Measurements from ENCODE around the gene ZNF521. TPM values are rescaled to one million over a fixed set of nuclear protein-coding genes. Genes with fewer than 3 reads are reported as not detected.

Gene ZNF521
- total and polyA plus RNA-seq, 4 donors: 0.50 to 3.7 (median 1.5) TPM

DNA sequence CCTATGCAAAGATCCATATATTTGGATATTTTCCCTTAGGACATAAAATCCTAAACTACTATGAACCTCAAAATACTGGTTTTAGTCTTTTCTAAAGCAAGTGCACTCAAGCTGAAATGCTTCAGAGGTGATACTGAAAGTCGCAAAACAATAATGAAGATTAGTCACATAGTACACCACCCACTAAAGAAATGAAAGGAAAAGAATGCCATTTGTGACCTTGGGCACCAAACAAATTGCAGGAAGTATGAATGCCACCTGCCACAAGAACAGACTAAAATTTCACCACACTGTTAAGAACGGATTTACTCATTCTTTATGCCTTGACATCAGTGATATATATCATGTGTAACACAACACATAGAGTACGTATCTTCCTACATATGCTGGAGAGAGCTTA is 161.5 kb downstream of the ZNF521 start (continued):
- TF ChIP-seq, protein P1, sequence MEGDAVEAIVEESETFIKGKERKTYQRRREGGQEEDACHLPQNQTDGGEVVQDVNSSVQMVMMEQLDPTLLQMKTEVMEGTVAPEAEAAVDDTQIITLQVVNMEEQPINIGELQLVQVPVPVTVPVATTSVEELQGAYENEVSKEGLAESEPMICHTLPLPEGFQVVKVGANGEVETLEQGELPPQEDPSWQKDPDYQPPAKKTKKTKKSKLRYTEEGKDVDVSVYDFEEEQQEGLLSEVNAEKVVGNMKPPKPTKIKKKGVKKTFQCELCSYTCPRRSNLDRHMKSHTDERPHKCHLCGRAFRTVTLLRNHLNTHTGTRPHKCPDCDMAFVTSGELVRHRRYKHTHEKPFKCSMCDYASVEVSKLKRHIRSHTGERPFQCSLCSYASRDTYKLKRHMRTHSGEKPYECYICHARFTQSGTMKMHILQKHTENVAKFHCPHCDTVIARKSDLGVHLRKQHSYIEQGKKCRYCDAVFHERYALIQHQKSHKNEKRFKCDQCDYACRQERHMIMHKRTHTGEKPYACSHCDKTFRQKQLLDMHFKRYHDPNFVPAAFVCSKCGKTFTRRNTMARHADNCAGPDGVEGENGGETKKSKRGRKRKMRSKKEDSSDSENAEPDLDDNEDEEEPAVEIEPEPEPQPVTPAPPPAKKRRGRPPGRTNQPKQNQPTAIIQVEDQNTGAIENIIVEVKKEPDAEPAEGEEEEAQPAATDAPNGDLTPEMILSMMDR (IDR thresholded peaks at IDR 0.05; ENCODE audit: low read depth, low read length, missing input control): no peak
- TF ChIP-seq SP1 (IDR thresholded peaks at IDR 0.05): no peak
- no peak for TF ChIP-seq JUND (IDR thresholded peaks at IDR 0.05)
- TF ChIP-seq TAF1 (conservative IDR thresholded peaks at IDR 0.05): no peak
- TF ChIP-seq FOXA1 (IDR thresholded peaks at IDR 0.05): no peak

DNA sequence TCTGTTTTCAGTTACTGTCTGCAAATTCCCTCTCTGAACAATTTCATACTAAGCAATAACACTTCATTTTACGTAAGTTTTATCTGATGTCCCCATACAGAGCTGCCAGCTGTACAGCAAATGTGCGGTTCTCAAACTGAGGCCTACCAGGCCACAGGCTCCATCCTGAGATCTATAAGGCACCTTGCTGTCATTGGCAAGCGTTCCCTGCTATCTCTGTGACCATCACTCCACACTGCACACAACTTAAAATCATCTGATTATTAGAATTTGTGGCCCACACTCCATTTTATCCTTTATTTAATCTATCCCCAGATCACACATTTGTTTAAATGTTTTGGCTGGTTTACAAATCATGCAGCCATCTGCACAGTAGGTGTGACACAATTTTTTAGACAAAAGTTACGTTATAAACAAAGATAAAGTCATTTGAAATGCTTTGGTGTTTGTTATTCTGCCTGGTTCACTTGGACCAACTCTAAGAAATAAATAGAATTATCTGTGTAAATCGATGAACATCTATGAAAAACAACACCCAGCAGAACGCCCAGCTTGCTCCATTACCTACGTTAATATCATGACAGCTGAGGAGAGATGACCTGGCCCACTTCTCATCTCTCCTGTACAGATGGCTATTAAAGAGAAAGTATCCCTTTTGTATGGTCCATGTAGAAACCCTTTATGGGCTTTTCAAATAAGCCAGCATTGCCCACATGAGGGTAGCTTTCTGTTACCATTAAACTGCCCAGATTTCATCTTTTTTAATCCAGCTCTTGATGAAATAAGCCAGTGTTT is 162.4 kb downstream of the ZNF521 start:
- 72% methylated on average over 7 of the region's 7 CpGs for WGBS
- no peak overlapping the region for H3K9ac ChIP-seq (ENCODE audit: low read depth in 1 of 2, low read length in 2 of 2)
- no peaks in the 10 kb centered on the region for H3K36me3 ChIP-seq (ENCODE audit: control insufficient read depth in 4 of 4, insufficient read depth in 3 of 4, low read depth in 1 of 4, low read length in 3 of 4)
- H3K4me1 ChIP-seq (ENCODE audit: control insufficient read depth in 4 of 4, insufficient read depth in 4 of 4, low read length in 3 of 4): no peaks in the 10 kb centered on the region
- no peak overlapping the region for H3K27ac ChIP-seq (ENCODE audit: low read depth in 1 of 2, low read length in 2 of 2)
- no peaks in the 10 kb centered on the region for H3K9me3 ChIP-seq (ENCODE audit: control insufficient read depth in 4 of 4, low read length in 3 of 4)
- TF ChIP-seq TAF1 (conservative IDR thresholded peaks at IDR 0.05) (no peak), SP1 (IDR thresholded peaks at IDR 0.05) (no peak), RXRA (IDR thresholded peaks at IDR 0.05) (no peak), HNF4G (IDR thresholded peaks at IDR 0.05) (no peak), JUND (IDR thresholded peaks at IDR 0.05) (no peak), EGR1 (IDR thresholded peaks at IDR 0.05; ENCODE audit: low read depth in 2 of 2) (no peak), GABPA (IDR thresholded peaks at IDR 0.05 in 1 of 2, conservative IDR thresholded peaks at IDR 0.05 in 1 of 2) (no peak), HNF4A (conservative IDR thresholded peaks at IDR 0.05) (no peak), NR2F2 (IDR thresholded peaks at IDR 0.05) (no peak), FOXA1 (IDR thresholded peaks at IDR 0.05) (no peak)
- TF ChIP-seq, protein P2, sequence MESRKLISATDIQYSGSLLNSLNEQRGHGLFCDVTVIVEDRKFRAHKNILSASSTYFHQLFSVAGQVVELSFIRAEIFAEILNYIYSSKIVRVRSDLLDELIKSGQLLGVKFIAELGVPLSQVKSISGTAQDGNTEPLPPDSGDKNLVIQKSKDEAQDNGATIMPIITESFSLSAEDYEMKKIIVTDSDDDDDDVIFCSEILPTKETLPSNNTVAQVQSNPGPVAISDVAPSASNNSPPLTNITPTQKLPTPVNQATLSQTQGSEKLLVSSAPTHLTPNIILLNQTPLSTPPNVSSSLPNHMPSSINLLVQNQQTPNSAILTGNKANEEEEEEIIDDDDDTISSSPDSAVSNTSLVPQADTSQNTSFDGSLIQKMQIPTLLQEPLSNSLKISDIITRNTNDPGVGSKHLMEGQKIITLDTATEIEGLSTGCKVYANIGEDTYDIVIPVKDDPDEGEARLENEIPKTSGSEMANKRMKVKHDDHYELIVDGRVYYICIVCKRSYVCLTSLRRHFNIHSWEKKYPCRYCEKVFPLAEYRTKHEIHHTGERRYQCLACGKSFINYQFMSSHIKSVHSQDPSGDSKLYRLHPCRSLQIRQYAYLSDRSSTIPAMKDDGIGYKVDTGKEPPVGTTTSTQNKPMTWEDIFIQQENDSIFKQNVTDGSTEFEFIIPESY (IDR thresholded peaks at IDR 0.05): no peak
- TF ChIP-seq, protein P3, sequence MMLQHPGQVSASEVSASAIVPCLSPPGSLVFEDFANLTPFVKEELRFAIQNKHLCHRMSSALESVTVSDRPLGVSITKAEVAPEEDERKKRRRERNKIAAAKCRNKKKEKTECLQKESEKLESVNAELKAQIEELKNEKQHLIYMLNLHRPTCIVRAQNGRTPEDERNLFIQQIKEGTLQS (IDR thresholded peaks at IDR 0.05): no peak
- TF ChIP-seq, protein P4, sequence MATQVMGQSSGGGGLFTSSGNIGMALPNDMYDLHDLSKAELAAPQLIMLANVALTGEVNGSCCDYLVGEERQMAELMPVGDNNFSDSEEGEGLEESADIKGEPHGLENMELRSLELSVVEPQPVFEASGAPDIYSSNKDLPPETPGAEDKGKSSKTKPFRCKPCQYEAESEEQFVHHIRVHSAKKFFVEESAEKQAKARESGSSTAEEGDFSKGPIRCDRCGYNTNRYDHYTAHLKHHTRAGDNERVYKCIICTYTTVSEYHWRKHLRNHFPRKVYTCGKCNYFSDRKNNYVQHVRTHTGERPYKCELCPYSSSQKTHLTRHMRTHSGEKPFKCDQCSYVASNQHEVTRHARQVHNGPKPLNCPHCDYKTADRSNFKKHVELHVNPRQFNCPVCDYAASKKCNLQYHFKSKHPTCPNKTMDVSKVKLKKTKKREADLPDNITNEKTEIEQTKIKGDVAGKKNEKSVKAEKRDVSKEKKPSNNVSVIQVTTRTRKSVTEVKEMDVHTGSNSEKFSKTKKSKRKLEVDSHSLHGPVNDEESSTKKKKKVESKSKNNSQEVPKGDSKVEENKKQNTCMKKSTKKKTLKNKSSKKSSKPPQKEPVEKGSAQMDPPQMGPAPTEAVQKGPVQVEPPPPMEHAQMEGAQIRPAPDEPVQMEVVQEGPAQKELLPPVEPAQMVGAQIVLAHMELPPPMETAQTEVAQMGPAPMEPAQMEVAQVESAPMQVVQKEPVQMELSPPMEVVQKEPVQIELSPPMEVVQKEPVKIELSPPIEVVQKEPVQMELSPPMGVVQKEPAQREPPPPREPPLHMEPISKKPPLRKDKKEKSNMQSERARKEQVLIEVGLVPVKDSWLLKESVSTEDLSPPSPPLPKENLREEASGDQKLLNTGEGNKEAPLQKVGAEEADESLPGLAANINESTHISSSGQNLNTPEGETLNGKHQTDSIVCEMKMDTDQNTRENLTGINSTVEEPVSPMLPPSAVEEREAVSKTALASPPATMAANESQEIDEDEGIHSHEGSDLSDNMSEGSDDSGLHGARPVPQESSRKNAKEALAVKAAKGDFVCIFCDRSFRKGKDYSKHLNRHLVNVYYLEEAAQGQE (IDR thresholded peaks at IDR 0.05): no peak
- no peak overlapping the region for H3K4me3 ChIP-seq (ENCODE audit: low read depth in 1 of 3, low read length in 3 of 3)
- DNase-seq (ENCODE audit: low spot score): no peak
- no peaks in the 10 kb centered on the region for H3K27me3 ChIP-seq (ENCODE audit: control insufficient read depth in 4 of 4, insufficient read depth in 4 of 4, low read length in 3 of 4)
